H54 (cell line): ENCODE measurements around the gene NFS1.

Source experiments
- DNase-seq: peaks from one replicate; pipeline ENCODE4 v3.0.0; 2011; ENCODE audit warnings: low spot score, mixed read lengths; ENCODE audit not compliant: insufficient read length
- FAIRE-seq: peaks from 3 replicates; lab custom pipeline; 2011; peaks lifted over from hg19 to GRCh38; lab: Jason Lieb, UNC
- POLR2A ChIP-seq: IDR thresholded peaks from 2 replicates; pipeline ENCODE4 v1.6.1; 2011; ENCODE audit warnings: low read depth, mild to moderate bottlenecking, low read length

The NFS1 gene

DNA sequence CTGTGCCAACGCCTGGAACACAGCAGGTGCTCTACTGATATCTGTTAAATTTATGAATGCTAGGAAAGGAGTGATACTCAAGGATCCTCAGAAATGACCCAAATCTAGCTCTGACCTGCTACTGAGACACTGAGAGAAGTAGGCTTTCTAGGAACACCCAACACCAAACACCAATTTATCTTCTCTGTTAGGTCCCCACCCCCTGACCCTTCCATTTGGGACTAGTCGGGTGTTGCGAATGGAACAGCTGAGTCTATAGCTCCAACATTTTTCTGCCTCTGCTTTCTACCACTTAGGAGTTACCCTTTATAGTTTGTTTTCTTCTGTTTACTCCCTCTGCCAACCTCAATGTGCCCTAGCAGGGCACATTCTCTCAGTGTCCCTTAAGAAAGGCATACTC is 58.4 kb downstream of the NFS1 start:
- no peak for TF ChIP-seq POLR2A
- DNase-seq (no peak), FAIRE-seq (no peak)

DNA sequence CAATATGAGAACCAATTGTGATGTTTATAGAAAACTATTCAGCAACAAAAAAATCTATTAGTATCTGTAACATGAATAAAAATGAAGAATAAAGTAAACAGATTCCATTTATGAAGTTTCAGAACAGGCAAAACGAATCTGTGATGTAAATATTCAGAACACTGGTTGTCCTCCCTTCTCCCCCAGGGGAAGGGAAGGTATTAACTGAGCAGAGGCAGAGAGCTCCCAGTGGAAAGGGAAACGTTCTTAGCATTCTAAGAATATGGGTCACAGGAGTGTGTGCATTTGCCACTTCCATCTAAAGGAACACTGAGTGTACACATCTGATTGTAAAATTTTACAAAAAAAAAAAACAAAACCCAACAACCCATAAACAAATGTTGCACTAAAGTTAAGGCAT is 60.4 kb downstream of the NFS1 start:
- no peak for DNase-seq
- TF ChIP-seq POLR2A = no peak
- FAIRE-seq = no peak

- FAIRE-seq (no peak), DNase-seq (no peak)
- no peak for TF ChIP-seq POLR2A
Measured at GRCh38 chr20:35637276-35637675, 61.9 kb downstream of the NFS1 start.

GRCh38 chr20:35636095-35636494 is 63.1 kb downstream of the NFS1 start:
- FAIRE-seq = no peak
- DNase-seq = no peak
- no peak for TF ChIP-seq POLR2A

DNA sequence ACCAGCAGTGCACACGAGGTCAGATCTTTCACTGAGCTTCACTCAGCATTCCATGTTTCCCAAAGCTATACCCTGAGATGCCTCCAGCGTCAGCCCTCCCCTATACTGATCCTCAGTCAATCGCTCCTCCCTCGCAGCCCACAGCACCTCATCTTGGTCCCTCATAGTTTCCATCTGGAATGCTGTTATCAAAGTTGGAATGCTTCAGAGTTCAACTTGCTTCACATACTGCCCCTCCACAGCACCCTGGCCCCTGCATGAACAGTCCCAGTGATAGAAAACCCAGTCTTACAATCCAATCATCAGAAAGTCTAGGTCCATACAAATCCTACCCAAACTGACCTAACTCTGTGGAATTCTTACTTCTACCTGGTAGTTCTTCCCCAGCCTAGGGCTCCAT is 63.5 kb downstream of the NFS1 start:
- DNase-seq = no peak
- FAIRE-seq = no peak

DNA sequence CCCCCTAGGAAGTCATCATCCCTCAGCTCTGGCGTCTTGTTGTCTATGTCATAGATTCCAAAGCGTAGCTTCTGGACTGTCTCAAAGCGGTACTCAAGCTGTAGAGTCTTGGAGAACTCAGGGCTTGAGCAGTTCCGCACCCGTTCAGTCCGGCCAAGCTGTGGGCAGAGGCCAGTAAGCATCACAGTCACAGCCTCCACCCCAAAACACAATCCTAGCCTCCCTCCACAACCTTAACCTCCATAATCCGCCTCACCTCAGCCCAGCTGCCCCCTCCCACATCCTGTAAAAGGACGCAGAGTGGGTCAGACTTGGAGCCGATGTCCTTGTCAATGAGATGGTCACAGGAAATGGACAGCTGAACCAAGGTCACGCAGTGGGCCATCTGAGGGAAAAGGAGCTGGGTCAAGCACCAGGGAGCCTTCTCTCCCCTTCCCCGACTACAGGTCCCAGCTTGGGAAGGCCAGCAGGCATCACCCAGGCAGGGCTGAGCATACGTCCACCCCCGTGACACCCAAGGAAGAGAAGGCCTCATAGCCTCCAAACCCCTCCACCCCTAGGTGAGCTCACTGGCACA is 66.5 kb downstream of the NFS1 start:
- DNase-seq (no peak), FAIRE-seq (no peak)
- TF ChIP-seq POLR2A = no peak

More for the DNA sequence above, 63.5 kb downstream of the NFS1 start:
- TF ChIP-seq POLR2A = no peak

DNA sequence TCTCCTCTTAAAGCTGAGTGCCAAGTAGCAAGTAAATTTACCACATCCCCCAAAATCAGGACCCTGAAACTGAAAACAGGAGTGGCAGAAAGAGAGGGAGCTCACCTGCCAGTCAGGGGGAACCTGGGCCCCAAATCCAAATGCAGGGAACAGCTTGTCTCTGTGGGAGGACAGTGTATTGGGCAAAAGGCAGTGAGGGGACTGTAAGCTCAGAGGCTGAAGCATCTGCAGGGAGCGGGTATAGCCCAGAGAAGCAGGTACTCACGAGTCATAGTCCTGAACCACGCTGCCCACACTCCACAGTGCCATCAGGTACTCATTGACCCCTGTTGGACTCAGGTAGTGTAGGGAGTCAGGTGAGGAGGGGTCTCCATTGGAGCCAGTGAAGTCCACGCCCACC is 68.5 kb downstream of the NFS1 start:
- DNase-seq (no peak), FAIRE-seq (no peak)
- TF ChIP-seq POLR2A = no peak

DNA sequence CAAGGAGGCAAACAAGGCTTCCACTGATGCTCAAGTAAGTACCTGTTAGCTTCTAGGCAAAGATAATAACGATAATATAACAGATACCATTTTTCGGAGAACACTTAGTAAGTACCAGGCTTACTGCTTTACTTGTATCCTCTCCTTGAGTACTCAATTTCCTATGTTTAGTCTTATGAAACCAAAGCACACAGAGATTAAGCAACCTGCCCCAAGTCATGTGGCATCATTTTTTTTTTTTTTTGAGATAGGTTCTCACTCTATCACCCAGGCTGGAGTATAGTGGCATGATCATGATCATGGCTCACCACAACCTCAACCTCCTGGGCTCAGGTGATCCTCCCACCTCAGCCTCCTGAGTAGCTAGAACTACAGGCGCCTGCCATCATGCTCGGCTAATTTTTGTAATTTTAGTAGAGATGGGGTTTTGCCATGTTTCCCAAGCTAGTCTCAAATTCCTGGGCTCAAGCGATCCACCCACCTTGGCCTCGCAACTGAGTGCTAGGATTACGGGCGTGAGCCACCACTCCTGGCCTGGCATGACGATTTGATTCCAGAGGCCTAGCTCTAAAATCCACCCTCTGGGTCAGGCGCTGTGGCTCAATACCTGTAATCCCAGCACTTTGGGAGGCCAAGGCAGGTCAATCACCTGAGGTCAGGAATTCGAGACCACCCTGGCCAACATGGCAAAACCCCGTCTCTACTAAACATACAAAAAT is 69.6 kb downstream of the NFS1 start:
- FAIRE-seq (no peak), DNase-seq (no peak)
- TF ChIP-seq POLR2A = no peak

DNA sequence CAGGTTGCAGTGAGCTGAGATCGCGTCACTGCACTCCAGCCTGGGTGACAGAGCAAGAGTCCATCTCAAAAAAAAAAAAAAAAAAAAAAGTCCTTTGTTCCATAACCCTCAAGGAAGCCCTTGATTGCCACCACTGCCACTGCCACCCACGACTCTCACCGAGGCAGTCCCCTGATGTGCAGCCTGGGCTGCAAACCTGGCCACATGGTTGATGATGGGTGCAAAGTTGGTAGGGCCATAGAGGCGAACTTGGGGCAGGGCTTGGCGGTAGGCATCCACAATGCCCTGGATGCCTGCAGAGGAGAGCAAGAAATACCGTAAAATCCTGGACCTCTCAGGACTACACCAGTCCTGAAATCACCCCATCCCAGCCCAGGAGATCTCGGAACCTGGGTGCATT is 72.0 kb downstream of the NFS1 start:
- DNase-seq (no peak), FAIRE-seq (no peak)
- no peak for TF ChIP-seq POLR2A

GRCh38 chr20:35626386-35627001 is 72.7 kb downstream of the NFS1 start:
- no peak for TF ChIP-seq POLR2A
- no peak for FAIRE-seq
- no peak for DNase-seq

GRCh38 chr20:35625584-35626385 is 73.4 kb downstream of the NFS1 start:
- no peak for TF ChIP-seq POLR2A
- no peak for FAIRE-seq
- DNase-seq = no peak

DNA sequence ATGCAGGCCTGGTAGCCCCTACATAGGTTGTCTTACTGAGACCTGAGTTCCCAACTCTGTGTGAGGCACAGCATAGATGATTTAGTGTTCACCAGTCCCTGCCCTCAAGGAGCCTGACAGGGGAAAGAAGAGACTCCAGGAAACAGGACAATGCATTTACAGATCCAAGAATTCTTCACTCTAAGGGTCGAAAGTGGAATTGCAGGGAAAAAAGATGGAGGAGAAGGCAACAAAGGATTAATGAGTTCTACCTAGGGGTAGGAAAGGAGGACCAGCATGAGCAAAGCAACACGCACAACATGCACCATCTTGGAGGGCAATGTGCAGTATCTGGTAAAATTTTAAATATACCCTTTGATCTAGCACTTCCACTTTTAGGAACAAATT is 77.6 kb downstream of the NFS1 start:
- no peak for TF ChIP-seq POLR2A
- FAIRE-seq (no peak), DNase-seq (no peak)

DNA sequence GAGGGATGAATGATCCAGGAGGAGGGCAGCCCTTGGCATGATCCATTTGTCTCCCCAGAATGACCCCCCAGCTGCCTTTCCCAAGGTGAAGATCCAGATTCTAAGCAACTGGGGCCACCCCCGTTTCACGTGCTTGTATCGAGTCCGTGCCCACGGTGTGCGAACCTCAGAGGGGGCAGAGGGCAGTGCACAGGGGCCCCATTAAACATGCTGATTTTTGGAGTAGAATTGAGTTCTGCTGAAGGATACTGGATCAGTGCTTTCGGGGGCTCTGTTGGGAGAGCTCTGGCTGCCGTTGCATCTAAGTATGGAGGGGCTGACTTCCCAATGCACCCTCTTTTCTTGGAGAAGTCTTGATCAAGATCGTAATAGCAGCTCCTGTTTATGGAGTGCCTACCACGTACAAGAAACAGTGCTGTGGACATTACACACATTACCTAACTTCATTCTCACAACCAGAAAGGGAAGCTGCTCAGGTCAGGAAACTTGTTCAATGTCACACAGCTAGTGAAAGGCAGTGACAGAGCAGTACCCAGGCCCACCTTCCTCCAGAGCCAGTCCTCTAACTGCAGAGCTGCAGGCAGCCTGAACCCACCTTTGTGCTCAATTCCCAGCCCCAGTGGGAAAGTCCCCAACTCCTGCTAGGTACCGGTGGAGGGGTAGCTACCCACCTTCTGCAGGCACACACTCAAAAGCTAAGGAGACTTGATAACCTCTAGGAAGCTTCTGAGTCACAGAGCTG is 78.2 kb downstream of the NFS1 start:
- FAIRE-seq (no peak), DNase-seq (no peak)
- no peak for TF ChIP-seq POLR2A
